ENCODE data around the gene RHCE.
A peak's percentile ranks its signal among the peaks of the same experiment; 100 is the strongest.

RHCE gene

DNA sequence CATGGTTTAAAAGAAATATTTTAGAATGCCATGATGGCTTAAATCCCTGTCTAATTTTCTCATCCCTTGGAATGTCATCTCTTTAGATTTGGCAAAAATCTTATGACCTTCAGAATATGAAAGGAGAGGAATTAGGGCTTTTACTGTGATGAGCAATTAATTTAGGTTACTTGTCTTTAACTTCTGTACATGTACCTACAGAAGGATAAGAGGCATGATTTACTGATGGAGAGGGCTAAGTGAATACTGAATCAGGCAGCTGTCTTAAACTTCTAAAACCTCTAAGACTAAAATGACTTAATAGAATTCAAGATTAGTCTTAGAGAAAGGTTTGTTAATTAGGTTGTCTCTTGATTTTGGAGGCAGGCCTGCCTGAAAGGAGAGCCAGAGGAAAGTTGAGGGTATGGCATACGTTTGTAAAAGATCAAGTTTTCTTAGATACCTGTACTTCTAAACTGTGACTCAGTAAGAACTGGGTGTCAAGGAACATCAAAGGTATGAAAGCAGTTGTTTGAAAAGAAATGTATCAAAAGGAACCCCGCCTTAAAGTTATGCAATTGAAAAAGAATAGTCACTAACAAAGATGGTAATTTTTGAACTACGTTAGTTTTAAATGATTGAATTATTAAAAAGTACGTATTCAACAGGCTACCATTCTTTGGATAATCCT, 22.5 kb upstream of the RHCE start:
- TF ChIP-seq, protein P1, sequence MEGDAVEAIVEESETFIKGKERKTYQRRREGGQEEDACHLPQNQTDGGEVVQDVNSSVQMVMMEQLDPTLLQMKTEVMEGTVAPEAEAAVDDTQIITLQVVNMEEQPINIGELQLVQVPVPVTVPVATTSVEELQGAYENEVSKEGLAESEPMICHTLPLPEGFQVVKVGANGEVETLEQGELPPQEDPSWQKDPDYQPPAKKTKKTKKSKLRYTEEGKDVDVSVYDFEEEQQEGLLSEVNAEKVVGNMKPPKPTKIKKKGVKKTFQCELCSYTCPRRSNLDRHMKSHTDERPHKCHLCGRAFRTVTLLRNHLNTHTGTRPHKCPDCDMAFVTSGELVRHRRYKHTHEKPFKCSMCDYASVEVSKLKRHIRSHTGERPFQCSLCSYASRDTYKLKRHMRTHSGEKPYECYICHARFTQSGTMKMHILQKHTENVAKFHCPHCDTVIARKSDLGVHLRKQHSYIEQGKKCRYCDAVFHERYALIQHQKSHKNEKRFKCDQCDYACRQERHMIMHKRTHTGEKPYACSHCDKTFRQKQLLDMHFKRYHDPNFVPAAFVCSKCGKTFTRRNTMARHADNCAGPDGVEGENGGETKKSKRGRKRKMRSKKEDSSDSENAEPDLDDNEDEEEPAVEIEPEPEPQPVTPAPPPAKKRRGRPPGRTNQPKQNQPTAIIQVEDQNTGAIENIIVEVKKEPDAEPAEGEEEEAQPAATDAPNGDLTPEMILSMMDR (conservative IDR thresholded peaks at IDR 0.05; ENCODE audit: low read length): no peak
- no peak overlapping the region for H3K4me3 ChIP-seq (ENCODE audit: low read length)
- DNase-seq (ENCODE audit: low read depth): no peak

DNA sequence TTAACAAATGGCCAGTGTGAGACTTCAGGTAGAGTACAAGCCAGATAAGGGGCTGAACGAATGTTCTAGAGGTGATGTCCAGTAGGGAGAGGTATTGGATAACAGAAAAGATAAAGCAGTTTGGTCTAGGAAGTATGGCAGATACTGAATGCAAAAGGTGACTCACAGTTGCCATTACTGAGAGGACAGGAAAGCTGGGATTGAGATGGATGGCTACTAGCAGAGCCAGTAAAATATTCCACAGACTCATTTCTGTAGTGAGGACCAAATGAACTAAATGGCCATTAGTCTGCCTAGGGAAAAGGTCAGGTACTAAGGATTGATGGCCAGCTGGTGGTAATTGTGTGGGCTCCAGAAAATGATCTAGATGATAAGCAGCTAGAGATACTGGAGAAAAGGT, 21.6 kb upstream of the RHCE start:
- no peak overlapping the region for H3K4me3 ChIP-seq (ENCODE audit: low read length)
- TF ChIP-seq, protein P1 (conservative IDR thresholded peaks at IDR 0.05; ENCODE audit: low read length): no peak
- DNase-seq (ENCODE audit: low read depth): no peak

DNA sequence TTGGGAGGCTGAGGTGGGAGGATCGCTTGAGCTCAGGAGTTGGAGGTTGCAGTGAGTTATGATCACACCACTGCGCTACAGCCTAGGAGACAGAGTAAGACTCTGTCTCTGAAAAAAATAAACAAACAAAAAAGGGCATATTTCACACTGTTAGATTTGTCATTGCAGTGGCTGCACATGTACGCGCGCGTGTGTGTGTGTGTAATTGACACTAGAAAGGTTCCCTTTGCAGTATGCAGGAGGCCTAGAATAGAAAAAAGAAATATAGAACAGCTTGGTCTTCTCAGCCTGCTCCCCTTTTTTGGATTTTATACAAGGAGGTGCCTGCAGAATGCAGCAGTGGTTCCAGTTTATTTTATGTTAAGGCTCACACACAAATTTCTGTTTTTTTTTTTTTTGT, 18.7 kb upstream of the RHCE start:
- H3K4me3 ChIP-seq (ENCODE audit: low read length): no peak overlapping the region
- DNase-seq (ENCODE audit: low read depth): no peak
- TF ChIP-seq, protein P1 (conservative IDR thresholded peaks at IDR 0.05; ENCODE audit: low read length): no peak

DNA sequence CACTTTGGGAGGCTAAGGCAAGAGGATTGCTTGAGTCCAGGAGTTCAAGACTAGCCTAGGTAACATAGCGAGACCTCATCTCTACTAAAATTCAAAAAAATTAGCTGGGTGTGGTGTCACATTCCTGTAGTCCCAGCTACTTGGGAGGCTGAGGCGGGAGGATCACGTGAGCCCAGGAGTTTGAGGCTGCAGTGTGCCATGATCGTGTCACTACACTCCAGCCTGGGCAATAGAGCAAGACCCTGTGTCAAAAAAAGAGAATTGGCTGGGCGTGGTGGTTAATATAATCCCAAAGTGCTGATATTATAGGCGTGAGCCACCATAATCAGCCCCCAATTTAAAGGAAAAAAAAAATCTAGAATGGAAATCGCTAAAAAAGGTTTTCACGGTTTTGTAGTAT, 17.0 kb upstream of the RHCE start:
- DNase-seq (ENCODE audit: low read depth): no peak
- TF ChIP-seq, protein P1 (conservative IDR thresholded peaks at IDR 0.05; ENCODE audit: low read length): no peak
- no peak overlapping the region for H3K4me3 ChIP-seq (ENCODE audit: low read length)

DNA sequence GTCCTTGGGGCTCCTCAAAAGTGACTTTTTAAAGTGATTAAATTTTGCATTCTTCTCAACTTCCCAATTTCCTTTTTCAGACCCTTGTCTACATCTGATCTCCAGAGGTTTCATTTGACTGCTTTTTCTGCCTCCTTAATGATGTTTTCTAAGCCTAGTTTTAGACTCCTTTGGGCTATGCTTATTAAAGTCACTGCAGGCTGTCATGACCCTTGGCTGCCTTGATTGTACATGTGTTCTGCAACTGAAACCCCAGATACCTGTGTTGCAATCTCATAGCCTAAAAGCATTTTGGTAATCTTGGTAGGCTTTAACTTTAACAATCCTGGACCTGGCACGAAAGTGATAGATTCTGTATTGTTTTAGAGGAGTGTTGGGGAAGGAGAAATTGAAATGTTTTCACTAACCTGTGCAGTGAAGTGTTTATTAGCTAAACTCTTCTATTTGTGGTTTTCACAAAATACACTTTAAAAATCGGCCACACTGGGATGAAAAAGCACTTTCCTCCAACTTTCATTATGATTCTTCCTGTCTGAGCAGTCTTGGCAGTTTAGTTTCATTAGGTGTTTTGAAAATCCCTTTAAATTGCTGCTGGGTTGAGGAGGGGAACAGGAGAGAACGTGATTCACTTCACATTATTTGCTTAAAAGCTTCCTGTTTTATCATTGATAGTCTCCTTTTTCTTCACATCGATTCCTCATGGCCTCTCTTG, 14.9 kb upstream of the RHCE start:
- peak; percentile 33 for DNase-seq (ENCODE audit: low read depth)
- H3K4me3 ChIP-seq (ENCODE audit: low read length): no peak overlapping the region

DNA sequence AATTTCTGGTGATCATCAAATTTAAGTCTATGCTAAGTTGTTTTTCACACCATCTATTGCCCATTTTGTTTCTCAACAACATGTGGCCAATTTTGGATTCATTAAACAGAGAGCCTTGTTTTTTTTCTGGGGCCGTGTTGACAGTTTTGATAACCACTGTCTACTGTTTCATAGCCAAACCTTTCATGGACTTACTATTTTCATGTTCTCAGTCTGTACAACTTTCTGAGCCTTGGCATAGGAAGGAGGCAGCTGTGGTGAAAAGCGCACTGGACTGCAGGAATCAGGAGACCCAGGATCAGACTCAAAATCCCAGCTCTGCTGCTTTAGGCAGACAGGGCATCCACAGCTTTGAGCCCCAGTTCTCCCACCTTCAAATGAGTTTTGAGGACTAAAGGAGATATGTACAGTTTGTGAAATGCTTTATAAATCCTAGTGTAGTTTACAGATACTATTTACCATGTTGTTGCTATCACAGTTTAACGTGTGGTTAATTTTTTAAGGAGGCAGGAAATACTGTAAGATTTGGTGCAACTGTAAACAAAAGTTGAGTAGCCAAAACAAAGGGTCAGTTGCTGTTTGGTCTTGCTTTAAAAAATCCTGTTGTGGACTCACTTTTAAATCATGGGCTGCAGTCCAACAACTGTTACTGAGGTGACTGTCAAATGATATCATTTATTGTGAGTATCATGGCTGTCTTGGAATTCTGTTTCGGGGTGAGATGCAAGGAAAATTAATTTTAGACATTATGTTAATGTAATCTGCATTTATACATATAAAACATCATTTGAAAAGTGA, 13.0 kb upstream of the RHCE start:
- TF ChIP-seq, protein P1 (conservative IDR thresholded peaks at IDR 0.05; ENCODE audit: low read length): no peak
- peak; percentile 38 for DNase-seq (ENCODE audit: low read depth)
- no peak overlapping the region for H3K4me3 ChIP-seq (ENCODE audit: low read length)

More for the DNA sequence above, 14.9 kb upstream of the RHCE start:
- TF ChIP-seq, protein P1 (conservative IDR thresholded peaks at IDR 0.05; ENCODE audit: low read length): no peak
